GM12878 (cell line): ENCODE measurements around the gene PBRM1. TPM values are rescaled to one million over a fixed set of nuclear protein-coding genes. Genes with fewer than 3 reads are reported as not detected.

Experiments
- ATAC-seq: fragments of 200-7000 bp; cut with Tn5 transposase; 3 replicates; pipeline ENCODE4 v1.9.1; 2020; ENCODE audit warnings: mild to moderate bottlenecking, moderate library complexity
- BruUV-seq: library from RNA; stranded (reverse); fragments of 400-500 nt; replicated peaks from 2 replicates; lab custom pipeline; 2021; lab: Mats Ljungman, UMichigan
- CTCF ChIA-PET: fragments of 300-600 bp; sonication (Branson Sonifier 250); formaldehyde crosslinking; extraction: SDS; loops from one replicate; lab custom pipeline; 2021; ENCODE audit warnings: inconsistent platforms; lab: Yijun Ruan, JAX
- POLR2A ChIA-PET: fragments of 350-600 bp; formaldehyde crosslinking; extraction: SDS; loops from one replicate; lab custom pipeline; 2021; ENCODE audit warnings: inconsistent platforms; lab: Charles Lee
- RAD21 ChIA-PET: fragments of 300-600 bp; sonication (Branson Sonifier 250); formaldehyde crosslinking; loops from one replicate; lab custom pipeline; 2023; ENCODE audit warnings: antibody characterized with exemption; ENCODE audit not compliant: unreplicated experiment; lab: Charles Lee
- SMC1A ChIA-PET: fragments of 300-600 bp; sonication (Branson Sonifier 250); formaldehyde crosslinking; loops from one replicate; lab custom pipeline; 2023; ENCODE audit not compliant: unreplicated experiment, uncharacterized antibody; lab: Charles Lee
- DNase-seq: peaks from one replicate; pipeline ENCODE4 v3.0.0-alpha.2; 2011; ENCODE audit warnings: low read depth, low spot score
- FAIRE-seq: peaks from 3 replicates; lab custom pipeline; 2011; peaks lifted over from hg19 to GRCh38; lab: Jason Lieb, UNC
- H2AFZ ChIP-seq: 2 replicates; pipeline ENCODE4 v1.6.0; 2011; ENCODE audit warnings: low read depth, low read length, control low read depth; ENCODE audit not compliant: control insufficient read depth
- H3K27ac ChIP-seq: 2 replicates; pipeline ENCODE4 v1.5.1; 2011; ENCODE audit warnings: control low read depth; ENCODE audit not compliant: control insufficient read depth, insufficient read depth
- H3K27me3 ChIP-seq, 2 experiments: replicated peaks in 1 of 2; 2 replicates each; pipeline versions ENCODE4 v1.6.0 to v1.6.1; 2011; ENCODE audit warnings: low read length in 1 of 2; ENCODE audit not compliant: control insufficient read depth in 2 of 2, insufficient read depth in 2 of 2
- H3K36me3 ChIP-seq, 2 experiments: 2 replicates each; pipeline ENCODE4 v1.5.1; 2011; ENCODE audit warnings: low read length in 1 of 2; ENCODE audit not compliant: control insufficient read depth in 2 of 2, insufficient read depth in 2 of 2
- H3K4me1 ChIP-seq: 2 replicates; pipeline ENCODE4 v1.6.1; 2011; ENCODE audit warnings: mild to moderate bottlenecking, low read length, moderate library complexity, mixed read lengths; ENCODE audit not compliant: control insufficient read depth, insufficient read depth
- H3K4me2 ChIP-seq: 2 replicates; pipeline ENCODE4 v1.6.0; 2011; ENCODE audit warnings: control low read depth; ENCODE audit not compliant: control insufficient read depth, insufficient read depth
- H3K4me3 ChIP-seq: fragments of 200-600 bp; sonication (generic); 2 replicates; pipeline ENCODE4 v1.5.1; 2016
- H3K79me2 ChIP-seq: 2 replicates; pipeline ENCODE4 v1.6.0; 2011; ENCODE audit warnings: low read length; ENCODE audit not compliant: control insufficient read depth, insufficient read depth
- H3K9ac ChIP-seq: 2 replicates; pipeline ENCODE4 v1.8.0; 2011; ENCODE audit warnings: low read length, control low read depth, mixed read lengths; ENCODE audit not compliant: control insufficient read depth, insufficient read depth
- H3K9me3 ChIP-seq: replicated peaks from 3 replicates; pipeline ENCODE4 v1.5.1; 2011; ENCODE audit warnings: mild to moderate bottlenecking, low read length; ENCODE audit not compliant: control insufficient read depth, insufficient read depth
- H4K20me1 ChIP-seq: 2 replicates; pipeline ENCODE4 v1.6.0; 2011; ENCODE audit not compliant: control insufficient read depth, insufficient read depth
- BCL11A ChIP-seq: IDR thresholded peaks from 2 replicates; pipeline ENCODE4 v1.6.1; 2011; ENCODE audit warnings: low read depth, low read length
- EP300 ChIP-seq, 2 experiments: fragments of 150-350 bp in 1 of 2; IDR thresholded peaks; 2 replicates each; pipeline ENCODE4 v1.6.1; 2011 to 2012; ENCODE audit warnings: low read depth in 2 of 2, low read length in 2 of 2, borderline replicate concordance in 1 of 2, improper control_type of control experiment in 1 of 2, inconsistent platforms in 1 of 2; ENCODE audit not compliant: control insufficient read depth in 1 of 2
- ETV6 ChIP-seq, 2 experiments: fragments of 450-650 bp in 1 of 2; IDR thresholded peaks in 1 of 2; conservative IDR thresholded peaks in 1 of 2; 2 replicates each; pipeline ENCODE4 v1.6.1; 2014; ENCODE audit warnings: antibody characterized with exemption in 1 of 2, borderline replicate concordance in 1 of 2, low read depth in 1 of 2, mild to moderate bottlenecking in 1 of 2, moderate library complexity in 1 of 2
- JUND ChIP-seq: IDR thresholded peaks from 2 replicates; pipeline ENCODE4 v1.6.1; 2012; ENCODE audit warnings: low read depth, mild to moderate bottlenecking, low read length, improper control_type of control experiment, moderate library complexity
- NR2F1 ChIP-seq: fragments of 450-650 bp; conservative IDR thresholded peaks from 2 replicates; pipeline ENCODE4 v1.6.1; 2017; ENCODE audit warnings: mild to moderate bottlenecking
- RAD21 ChIP-seq: IDR thresholded peaks from 2 replicates; pipeline ENCODE4 v1.6.1; 2011; ENCODE audit warnings: mild to moderate bottlenecking, low read depth, low read length, moderate library complexity; ENCODE audit not compliant: insufficient read depth
- RBBP5 ChIP-seq: fragments of 200-600 bp; sonication (generic); conservative IDR thresholded peaks from 2 replicates; pipeline ENCODE4 v1.6.1; 2016
- SIN3A ChIP-seq: IDR thresholded peaks from 2 replicates; pipeline ENCODE4 v1.6.1; 2012; ENCODE audit warnings: low read depth, low read length, improper control_type of control experiment
- SUZ12 ChIP-seq: fragments of 200-600 bp; sonication (generic); IDR thresholded peaks from one replicate; pipeline ENCODE4 v1.6.1; 2018; ENCODE audit warnings: antibody characterized with exemption, mild to moderate bottlenecking; ENCODE audit not compliant: unreplicated experiment
- USF1 ChIP-seq: IDR thresholded peaks from 2 replicates; pipeline ENCODE4 v1.6.1; 2011; ENCODE audit warnings: borderline replicate concordance, low read depth, mild to moderate bottlenecking, moderate library complexity, mixed read lengths, low read length; ENCODE audit not compliant: insufficient read depth; ENCODE audit errors: extremely low read length
- ZBTB11 ChIP-seq: fragments of 450-650 bp; formaldehyde crosslinking; IDR thresholded peaks from 2 replicates; pipeline ENCODE4 v1.5.0; 2022; ENCODE audit warnings: mild to moderate bottlenecking, missing genetic modification characterization
- ZBTB4 ChIP-seq: fragments of 450-650 bp; formaldehyde crosslinking; IDR thresholded peaks from 2 replicates; pipeline ENCODE4 v1.4.0; 2022; ENCODE audit warnings: mild to moderate bottlenecking, moderate library complexity
- ZNF207 ChIP-seq: fragments of 450-650 bp; IDR thresholded peaks from 2 replicates; pipeline ENCODE4 v1.6.1; 2014; ENCODE audit warnings: antibody characterized with exemption, mild to moderate bottlenecking, borderline replicate concordance
- ZNF384 ChIP-seq: IDR thresholded peaks from 2 replicates; pipeline ENCODE4 v1.6.1; 2012; ENCODE audit warnings: low read depth, mild to moderate bottlenecking, low read length, improper control_type of control experiment, borderline replicate concordance
- ZZZ3 ChIP-seq: IDR thresholded peaks from 2 replicates; pipeline ENCODE4 v1.6.1; 2011; ENCODE audit warnings: low read depth; ENCODE audit not compliant: control insufficient read depth, insufficient read length
- WGBS: methylation state at CpG from one replicate; pipeline ENCODE4 v1.1.6; 2016; ENCODE audit warnings: low lambda C conversion rate; ENCODE audit not compliant: insufficient replicate concordance, insufficient coverage; ENCODE audit errors: missing lambda C conversion rate; 5-methylcytosine and 5-hydroxymethylcytosine counted together
- in situ Hi-C: fragments of 300-500 bp; cut with MboI; formaldehyde crosslinking; loops from 9 replicates; pipeline ENCODE4 v1.14.3; 2018; ENCODE audit warnings: mixed read lengths
- intact Hi-C: fragments of 100-400 bp; cut with micrococcal nuclease; formaldehyde crosslinking; loops from one replicate; pipeline ENCODE4 v1.14.2; 2022; ENCODE audit not compliant: unreplicated experiment
- polyA plus RNA-seq, 11 experiments: library from polyadenylated mRNA; depleted of rRNA in 4 of 11; unstranded in 6 of 11; stranded (reverse) in 5 of 11; fragments of >200 nt; fragmentation: Nextera tagmentation in 4 of 11; fragmentation: Illumina TruSeq in 1 of 11; extraction: Ambion mirVana in 4 of 11; extraction: Trizol in 1 of 11; gene quantifications; 1 replicate in 1 of 11; 2 replicates in 10 of 11; pipeline versions ENCODE4 v1.2.1 to v1.2.3, GENCODE V29; 2011 to 2016; ENCODE audit warnings: inconsistent platforms in 2 of 11, missing spikeins in 2 of 11, low read depth in 1 of 11
- total RNA-seq, 4 experiments: library from RNA; depleted of rRNA in 3 of 4; stranded (reverse); fragments of >200 nt in 3 of 4; fragmentation: Illumina TruSeq in 1 of 4; extraction: Trizol in 1 of 4; gene quantifications; 2 replicates each; pipeline versions ENCODE4 v1.2.1 to v1.2.3, GENCODE V29; 2013 to 2021

Gene PBRM1
- total and polyA plus RNA-seq, 10 of the 15 experiments (the other 5 are each of a cell fraction or from before 2014, with no cell fraction given), result 8.9 to 88.9 (median 39.3) TPM

- POLR2A ChIA-PET, result no interaction called here
- no peaks in the 10 kb centered on the region for H3K27me3 ChIP-seq
- CTCF ChIA-PET, result no interaction called here
- FAIRE-seq (no peak), DNase-seq (no peak), ATAC-seq (no peak)
- no peak overlapping the region for H3K4me3 ChIP-seq
- H3K36me3 ChIP-seq, result peaks cover 0 to 4% of the 10 kb centered on the region in 2 experiments; a peak in 2 of 4 replicates
- BruUV-seq, result no TSS peak
- intact Hi-C loops, result no loop called here
- SMC1A ChIA-PET, result no interaction called here
- H3K27ac ChIP-seq, result no peak overlapping the region
- in situ Hi-C loops, result no loop called here
- H3K9ac ChIP-seq, result no peak overlapping the region
- no peak overlapping the region for H2AFZ ChIP-seq
- RAD21 ChIA-PET, result no interaction called here
- H4K20me1 ChIP-seq, result no peaks in the 10 kb centered on the region
- no peak overlapping the region for H3K4me2 ChIP-seq
- H3K79me2 ChIP-seq, result no peaks in the 10 kb centered on the region
- H3K4me1 ChIP-seq, result no peaks in the 10 kb centered on the region
- WGBS, result 70% methylated on average over 20 of the region's 20 CpGs
- H3K9me3 ChIP-seq, result no peaks in the 10 kb centered on the region
- no peak for TF ChIP-seq ZBTB11 (CRISPR knock-in tag)
- TF ChIP-seq ETV6 (conservative IDR thresholded peaks at IDR 0.05 in 1 of 2, IDR thresholded peaks at IDR 0.05 in 1 of 2; ENCODE audit: borderline replicate concordance in 1 of 2, low read depth in 1 of 2), result no peak
- TF ChIP-seq BCL11A, result no peak
- TF ChIP-seq RBBP5, result no peak
- no peak for TF ChIP-seq SIN3A
- no peak for TF ChIP-seq ZBTB4 (CRISPR knock-in tag)
- TF ChIP-seq JUND, result no peak
- no peak for TF ChIP-seq RAD21
- TF ChIP-seq SUZ12, result no peak
- no peak for TF ChIP-seq EP300 (IDR thresholded peaks at IDR 0.05; ENCODE audit: borderline replicate concordance in 1 of 2, control insufficient read depth in 1 of 2, low read depth in 2 of 2, low read length in 2 of 2)
- TF ChIP-seq NR2F1, result no peak
- no peak for TF ChIP-seq ZNF207
- TF ChIP-seq ZZZ3, result no peak
- TF ChIP-seq USF1, result no peak
- no peak for TF ChIP-seq ZNF384
Measured at GRCh38 chr3:52520716-52521487, 164.8 kb downstream of the PBRM1 start.
